G401.6 (cell line): ENCODE measurements around the gene TNIP3.
A peak's percentile ranks its signal among the peaks of the same experiment; 100 is the strongest.
"Not testable (repeated sequence)": the region's sequence is repeated elsewhere in the genome, so short reads cannot be mapped to it uniquely, and the experiment has no call there.

ENCODE experiments used
- FAIRE-seq: peaks from 2 replicates; lab custom pipeline; 2012; peaks lifted over from hg19 to GRCh38; lab: Jason Lieb, UNC

The TNIP3 gene, protein sequence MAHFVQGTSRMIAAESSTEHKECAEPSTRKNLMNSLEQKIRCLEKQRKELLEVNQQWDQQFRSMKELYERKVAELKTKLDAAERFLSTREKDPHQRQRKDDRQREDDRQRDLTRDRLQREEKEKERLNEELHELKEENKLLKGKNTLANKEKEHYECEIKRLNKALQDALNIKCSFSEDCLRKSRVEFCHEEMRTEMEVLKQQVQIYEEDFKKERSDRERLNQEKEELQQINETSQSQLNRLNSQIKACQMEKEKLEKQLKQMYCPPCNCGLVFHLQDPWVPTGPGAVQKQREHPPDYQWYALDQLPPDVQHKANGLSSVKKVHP

GRCh38 chr4:121164291-121164690 lies at the start of gene TNIP3:
TSS of gene TNIP3 (minus strand) at chr4:121164321. CDS start at chr4:121164125, 196 bp downstream.
- FAIRE-seq: no peak

DNA sequence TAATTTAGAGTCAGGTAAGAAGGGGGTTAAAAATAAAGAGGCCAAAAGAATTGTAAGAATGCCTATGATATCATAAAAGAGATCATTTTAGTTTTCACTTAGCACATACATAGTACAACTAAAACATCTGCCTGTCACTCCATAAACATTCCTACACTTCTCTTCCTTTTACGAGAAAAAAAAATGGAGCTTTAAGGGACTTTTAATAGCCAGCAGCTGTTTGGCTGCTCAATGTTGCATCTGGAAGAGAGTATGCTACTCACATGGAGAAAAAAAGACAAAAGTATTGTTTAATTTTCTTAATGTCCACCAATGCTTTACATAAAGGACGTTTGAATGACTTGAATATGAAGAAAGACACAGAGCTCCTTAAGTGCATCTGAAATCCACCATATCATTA lies 48.7 kb upstream of the TNIP3 start:
- FAIRE-seq: no peak

DNA sequence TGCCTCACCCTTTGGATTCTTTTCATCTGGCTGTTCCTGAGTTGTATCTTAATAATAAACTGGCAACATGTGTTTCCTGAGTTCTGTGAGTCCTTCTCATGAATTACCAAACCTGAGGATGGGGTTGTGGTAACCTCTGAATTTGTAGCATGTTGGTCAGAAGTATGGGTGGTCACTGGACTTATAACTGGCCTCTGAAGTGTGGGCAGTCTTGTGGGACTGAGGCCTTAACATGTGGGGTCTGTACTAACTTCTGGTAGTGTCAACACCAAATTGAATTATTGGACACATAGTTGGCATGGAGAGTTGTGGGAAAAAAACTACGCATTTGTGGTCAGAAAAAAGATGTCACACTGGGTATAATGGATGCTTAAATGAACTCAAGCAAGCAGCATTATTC lies 45.0 kb upstream of the TNIP3 start:
- FAIRE-seq: no peak

GRCh38 chr4:121208244-121209007 lies 44.3 kb upstream of the TNIP3 start:
- FAIRE-seq: no peak

GRCh38 chr4:121205777-121206176 lies 41.7 kb upstream of the TNIP3 start:
- FAIRE-seq: not testable (repeated sequence)

DNA sequence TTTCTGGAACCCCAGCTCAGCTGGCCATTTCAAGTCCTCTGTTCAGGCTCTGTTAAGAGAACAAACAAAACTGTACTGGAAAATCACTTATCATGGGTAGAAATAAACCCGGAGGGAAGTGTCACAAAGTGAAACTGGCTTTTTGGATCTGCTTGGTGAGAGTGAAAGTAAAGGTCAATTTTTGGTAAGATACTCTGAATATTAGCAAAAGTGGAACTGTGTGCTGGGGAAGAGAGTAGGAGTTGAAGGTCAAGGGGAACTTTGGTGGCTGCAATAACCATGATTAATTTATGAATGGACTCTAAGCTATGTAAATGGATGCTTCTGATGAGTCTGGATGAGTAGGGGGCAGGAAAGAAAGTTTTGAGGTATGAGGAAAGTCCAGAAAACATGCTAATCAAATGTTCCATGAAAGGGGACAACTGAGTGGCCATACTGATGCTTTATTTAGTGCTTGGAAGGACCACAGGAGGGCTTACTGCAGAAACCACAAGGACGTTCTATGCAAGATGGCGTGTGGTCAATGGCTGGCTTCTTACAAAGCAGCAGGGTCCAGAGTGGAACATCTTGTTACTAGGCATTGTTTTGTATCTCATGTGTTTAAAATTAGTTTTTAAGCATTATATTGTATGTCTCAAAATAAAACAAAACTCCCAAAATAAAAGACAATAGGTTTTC lies 36.8 kb upstream of the TNIP3 start:
- no peak for FAIRE-seq

DNA sequence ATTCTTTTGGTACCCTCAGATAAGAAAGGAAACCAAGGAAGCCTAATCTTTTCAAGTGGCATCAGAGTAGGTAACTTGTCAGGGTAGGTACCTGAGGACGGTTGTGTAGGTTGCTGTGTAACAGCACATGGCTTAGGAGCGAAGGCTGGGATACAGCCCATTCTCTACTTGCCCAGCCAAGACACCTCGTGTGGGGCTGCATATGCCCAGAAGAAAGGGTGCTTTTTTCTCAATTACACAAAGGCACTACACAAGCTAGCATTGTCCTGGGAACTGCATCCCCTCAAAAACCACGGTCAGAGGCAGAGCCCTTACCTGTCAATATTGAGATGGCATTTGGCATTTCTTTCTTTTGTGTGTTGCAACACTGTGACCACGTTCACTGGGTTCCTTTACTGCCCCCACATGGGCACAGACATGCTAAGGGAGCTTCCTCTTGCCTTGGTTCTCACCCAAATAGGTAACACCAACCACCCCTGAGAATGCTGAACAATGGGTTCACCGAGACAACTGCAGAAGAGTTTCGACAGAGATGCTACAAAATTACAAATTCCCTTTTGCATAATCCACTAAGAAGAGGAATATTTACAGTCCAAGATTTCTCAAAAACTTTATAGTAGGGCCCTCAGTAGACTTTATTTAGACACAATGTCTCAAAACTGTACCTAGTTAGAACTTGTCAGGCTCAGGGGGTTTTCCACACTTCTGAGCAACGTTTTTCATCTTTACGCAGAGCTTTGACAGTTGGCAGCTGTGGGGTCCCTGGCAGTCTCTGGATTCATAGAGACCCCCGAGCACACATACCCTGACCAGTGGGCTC lies 35.8 kb upstream of the TNIP3 start:
- no peak for FAIRE-seq

GRCh38 chr4:121198251-121198650 lies 34.1 kb upstream of the TNIP3 start:
- FAIRE-seq: no peak

GRCh38 chr4:121195649-121196048 lies 31.5 kb upstream of the TNIP3 start:
- FAIRE-seq: no peak

GRCh38 chr4:121192480-121192879 lies 28.4 kb upstream of the TNIP3 start:
- FAIRE-seq: peak; percentile 84

- no peak for FAIRE-seq
Measured at GRCh38 chr4:121192013-121192412, 27.9 kb upstream of the TNIP3 start.

- FAIRE-seq: no peak
Measured at GRCh38 chr4:121191361-121191760, 27.2 kb upstream of the TNIP3 start.

DNA sequence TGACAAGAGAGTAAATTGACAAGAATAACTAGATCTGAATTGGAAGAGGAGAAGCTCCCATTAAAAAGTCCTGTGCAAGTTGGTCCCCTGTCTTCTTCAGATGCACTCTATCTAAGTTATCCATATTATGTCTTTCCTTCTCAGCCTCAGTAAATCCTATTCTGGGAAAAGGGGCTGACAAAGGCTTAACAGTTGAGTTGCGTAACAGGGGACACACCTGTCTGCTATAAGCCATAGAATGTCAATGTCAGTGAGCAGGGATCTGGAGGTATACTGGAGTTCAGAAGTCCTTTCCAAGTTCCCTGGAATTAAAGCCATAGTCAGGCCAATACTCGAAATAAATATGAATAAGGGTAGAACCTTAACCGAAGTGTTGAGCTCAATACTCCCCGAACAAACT lies 26.3 kb upstream of the TNIP3 start:
- FAIRE-seq: no peak

DNA sequence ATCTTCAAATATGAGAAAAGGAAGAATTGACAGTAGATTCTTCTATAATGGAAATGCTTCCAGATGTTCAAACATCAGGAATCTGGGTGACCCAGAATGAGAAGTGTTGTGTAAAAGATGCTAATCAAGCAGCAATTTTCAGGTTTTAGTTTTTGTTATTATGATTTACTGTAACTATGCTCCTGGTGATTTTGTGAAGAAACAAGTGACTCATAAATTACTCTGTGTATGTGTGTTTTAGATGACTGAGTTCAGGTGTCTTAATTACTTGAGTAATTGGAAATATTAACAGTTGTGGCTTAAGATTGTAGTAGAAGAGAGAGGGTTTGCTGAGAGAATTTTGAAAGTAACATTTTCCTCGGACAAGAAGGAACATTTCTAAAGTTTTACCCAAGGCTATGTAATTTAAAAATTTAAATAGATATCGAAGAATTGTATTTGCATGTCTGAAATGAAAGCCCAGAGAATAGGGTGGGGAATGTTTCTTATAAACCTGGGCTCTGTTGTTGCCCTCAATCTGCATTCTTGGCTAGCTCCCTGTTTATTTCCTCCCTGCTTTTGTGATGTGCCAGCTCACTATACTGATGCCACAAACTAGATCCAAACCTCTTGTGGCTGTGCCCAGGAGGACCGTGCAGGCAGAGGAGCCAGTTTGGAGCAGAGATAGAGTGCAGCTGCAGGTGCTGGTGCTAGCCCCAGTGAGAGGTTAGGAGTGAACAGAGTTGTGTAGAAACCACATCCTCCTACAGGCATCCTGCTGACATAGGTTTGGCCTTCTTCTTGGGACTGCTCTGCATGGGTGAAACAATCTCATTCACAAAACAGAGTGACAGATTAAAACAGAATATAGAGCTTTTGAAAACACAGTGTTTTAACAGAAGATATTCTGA lies 25.4 kb upstream of the TNIP3 start:
- FAIRE-seq: no peak

- no peak for FAIRE-seq
Measured at GRCh38 chr4:121187206-121187605, 23.1 kb upstream of the TNIP3 start.

DNA sequence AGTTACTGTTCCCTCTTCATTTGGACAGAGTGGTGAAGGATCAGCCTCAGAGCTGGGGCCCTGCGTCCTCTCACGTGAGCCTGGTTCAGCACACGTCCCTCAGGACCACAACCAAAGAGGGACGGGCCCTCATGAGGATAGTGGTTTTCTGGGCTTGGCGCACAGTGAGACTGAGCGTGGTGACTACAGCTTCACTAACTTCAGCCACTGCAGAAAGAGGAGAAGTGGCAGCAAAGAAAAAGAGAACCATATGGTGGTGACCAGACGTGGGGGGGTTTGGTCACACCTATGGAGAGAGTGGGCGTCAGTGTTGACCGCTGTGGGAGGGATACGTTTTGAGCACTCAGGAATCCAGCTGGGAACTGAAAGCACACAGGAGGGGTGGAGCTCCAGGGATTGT lies 21.8 kb upstream of the TNIP3 start:
- FAIRE-seq: no peak

- no peak for FAIRE-seq
Measured at GRCh38 chr4:121183989-121184388, 19.9 kb upstream of the TNIP3 start.

- FAIRE-seq: no peak
Measured at GRCh38 chr4:121183361-121183760, 19.2 kb upstream of the TNIP3 start.

- no peak for FAIRE-seq
Measured at GRCh38 chr4:121182296-121182695, 18.2 kb upstream of the TNIP3 start.

- FAIRE-seq: no peak
Measured at GRCh38 chr4:121181493-121181892, 17.4 kb upstream of the TNIP3 start.

- FAIRE-seq: no peak
Measured at GRCh38 chr4:121180558-121180957, 16.4 kb upstream of the TNIP3 start.
